GM18498 (cell line): ENCODE results near the gene DHCR7.
A peak's percentile ranks its signal among the peaks of the same experiment; 100 is the strongest.

Experiments
- ATAC-seq: cut with Tn5 transposase; IDR thresholded peaks from one replicate; pipeline ENCODE4 v1.9.1; 2021; ENCODE audit warnings: mild to moderate bottlenecking, moderate library complexity; ENCODE audit not compliant: unreplicated experiment

DHCR7 gene

DNA sequence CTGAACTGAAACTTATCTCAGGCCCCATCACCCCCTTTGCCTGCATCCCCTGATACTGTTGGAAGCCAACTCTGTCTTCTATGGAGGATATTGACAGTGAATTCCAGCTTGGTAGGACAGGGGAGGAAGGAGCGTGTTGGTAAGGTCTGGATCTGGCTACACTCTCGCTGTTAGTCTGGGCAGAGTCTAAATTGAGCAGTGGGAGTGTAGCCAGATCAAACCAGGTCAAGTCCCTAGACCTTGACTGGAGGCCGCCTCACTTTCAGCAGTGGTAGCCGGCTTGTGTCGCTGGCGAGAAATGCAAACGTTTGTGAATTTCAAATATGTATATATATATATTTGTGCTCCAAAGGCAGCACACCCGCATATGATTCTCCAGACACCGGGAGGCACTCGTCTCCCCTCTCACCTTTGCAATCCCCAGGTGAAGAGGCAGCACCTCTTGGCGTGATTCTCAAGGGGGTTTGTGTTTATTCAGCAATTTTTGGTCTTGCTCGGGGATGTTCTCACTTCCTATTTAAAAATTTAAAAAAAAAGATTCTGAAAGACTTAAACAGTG lies 26.7 kb downstream of the DHCR7 start:
- ATAC-seq, result no peak

DNA sequence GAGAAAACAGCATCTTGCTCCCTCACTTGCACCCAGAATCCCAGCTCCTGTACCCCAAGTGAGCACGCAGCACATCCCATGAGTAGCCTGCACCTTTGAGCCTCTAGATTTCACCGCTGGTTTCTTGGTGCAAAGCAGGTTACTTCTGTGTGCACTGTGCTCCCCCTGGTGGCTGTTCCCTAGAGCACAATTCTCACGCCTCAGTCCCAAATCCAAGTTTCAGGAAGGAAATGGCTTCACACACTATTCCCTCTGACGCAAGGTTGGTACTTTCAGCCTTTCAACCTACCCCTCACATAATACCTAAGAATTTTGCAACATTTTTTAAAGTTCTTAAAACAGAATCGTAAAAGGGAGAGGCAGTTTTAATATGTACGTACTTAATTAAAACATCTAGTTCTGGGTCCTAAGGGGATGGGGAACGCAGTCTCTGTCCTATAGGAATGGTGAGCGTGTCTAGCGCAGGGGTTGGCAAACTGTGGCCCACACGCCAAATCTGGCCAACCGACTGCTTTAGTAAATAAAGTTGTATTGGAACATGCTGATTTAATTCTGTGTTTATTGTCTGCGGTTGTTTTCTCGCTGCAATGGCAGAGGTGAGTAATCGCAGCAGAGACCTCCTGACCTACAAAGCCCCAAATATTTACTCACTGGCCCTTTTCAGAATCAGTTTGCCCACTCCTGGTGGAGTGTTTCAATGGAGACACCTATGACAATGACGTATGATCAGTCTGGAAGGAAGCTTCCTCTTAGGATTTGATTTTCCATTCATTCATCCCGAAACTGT lies 27.5 kb downstream of the DHCR7 start:
- no peak for ATAC-seq

DNA sequence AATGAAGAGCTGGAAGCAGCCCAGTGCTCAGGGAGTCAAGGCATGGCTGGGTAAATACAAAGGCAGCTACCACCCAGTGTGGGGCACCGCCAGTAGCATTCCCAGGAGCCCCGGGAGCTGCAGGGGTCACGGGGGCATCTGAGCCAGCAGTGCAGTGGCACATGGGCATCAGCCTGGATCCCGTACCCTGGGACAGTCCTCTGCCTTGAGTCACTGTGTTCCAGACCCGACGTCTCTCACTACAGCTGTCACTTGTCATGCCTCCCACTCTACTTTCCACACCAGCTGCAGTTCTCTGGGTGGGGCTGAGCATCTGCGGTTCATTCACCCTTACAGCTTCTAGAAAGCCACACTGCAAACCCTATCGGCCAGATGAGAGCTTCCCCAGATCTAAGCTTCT lies 29.6 kb downstream of the DHCR7 start:
- ATAC-seq, result peak; percentile 84

DNA sequence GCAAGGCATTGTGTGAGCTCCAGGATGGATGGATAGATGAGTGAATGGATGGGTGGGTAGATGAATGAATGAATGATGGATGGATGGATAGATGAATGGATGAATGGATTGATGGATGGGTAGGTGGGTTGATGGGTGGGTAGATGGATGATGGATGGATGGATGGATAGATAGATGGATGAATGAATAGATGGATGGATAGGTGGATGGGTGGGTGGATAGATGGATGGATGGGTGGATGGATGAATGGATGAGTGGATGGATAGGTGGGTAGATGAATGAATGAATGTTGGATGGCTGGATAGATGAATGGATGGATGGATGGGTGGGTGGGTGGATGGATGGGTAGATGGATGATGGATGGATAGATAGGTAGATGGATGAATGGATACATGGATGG lies 33.5 kb downstream of the DHCR7 start:
- ATAC-seq, result no peak

DNA sequence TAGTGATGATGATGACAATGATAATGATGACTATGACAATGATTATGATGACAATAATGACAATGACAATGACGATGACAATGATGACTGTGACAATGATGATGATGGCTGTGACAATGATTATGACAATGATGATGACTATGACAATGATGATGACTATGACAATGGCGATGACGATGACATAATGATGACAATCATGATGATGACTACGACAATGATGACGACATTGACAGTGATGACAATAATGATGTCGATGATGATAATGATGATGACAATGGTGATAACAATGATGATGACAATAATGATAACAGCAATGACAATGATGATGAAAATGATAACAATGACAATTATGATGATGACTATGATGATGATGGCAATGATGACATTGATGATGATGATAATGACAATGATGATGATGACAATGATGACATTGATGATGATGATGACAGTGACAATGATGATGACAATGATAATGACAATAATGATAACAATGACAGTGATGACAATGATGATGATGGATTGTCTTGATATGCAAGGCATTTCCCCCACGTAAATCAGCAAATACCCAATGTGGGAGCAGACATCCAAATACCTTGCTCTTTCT lies 37.7 kb downstream of the DHCR7 start:
- no peak for ATAC-seq

DNA sequence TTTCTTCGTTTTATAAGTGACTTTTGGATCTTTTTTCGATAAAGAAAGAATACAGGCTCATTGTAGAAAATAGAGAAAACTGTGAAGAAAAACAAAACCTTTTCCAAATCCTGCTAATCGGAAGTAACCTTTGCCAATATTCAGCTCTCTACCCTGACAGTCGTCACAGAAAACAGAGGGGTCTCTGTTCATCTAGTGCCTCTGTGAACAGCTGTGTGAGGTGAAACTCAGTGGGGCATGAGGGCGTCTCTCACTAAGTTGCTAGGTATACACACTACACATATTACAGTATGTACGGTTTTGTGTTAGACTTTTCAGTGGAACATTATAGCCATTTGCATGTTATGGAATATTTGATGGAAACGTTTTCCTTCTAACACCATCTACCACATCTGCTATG lies 39.4 kb downstream of the DHCR7 start:
- ATAC-seq, result no peak

DNA sequence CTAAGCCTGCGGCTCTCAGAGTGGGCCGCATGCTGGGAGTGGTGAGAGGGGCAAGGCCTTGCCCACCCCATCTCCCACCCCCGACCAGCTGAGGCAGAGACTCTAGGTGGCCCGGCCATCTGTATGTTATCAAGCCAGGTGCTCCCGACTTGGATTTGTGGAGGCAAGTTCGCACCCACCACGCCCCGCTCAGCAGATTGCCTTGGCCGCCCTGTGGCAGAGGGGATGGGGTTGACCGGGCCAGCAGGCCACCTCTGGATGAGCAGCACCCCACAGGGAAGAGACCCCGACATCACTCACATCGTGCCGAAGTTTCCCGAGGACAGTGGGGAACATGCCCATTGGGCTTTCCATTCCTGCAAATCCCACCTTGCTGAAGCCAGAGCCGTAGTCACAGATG lies 40.8 kb downstream of the DHCR7 start:
- ATAC-seq, result no peak

DNA sequence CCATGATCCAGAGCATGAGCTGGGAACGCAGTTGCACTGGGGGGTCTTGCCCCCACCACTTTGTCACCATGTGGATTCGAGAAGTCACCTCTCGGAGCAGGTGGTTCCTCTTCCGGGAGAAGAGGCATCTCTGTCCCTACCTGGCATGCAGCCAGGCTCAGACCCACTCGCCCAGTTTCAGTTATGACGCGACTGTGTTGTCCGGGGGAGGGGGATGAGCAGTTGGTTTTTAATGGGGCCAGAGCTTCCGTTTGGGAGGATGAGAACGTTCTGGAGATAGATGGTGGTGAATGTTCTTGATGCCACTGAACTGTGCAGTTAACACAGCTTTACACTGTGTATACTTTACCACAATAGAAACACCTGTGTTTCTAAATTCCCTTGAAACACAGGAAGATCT lies 41.5 kb downstream of the DHCR7 start:
- ATAC-seq, result no peak

DNA sequence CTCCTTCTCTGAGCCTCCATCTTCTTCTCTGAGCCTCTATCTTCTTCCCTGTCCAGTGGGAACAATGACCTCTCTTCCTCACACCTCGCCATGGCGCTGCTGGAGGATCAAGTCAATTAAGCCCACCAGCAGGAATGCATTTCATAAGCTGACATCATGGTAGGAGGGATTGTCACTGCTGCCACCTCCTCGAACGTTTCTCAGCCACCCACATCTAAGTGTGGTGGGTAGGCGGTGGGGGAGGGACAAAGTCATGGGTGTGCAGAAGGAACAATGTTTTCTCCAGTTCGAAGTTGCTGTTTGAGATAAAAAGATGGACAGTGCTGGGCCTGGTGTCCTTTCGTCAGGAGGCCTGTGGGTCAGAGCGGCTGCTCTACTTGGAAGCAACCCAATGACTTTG lies 44.0 kb downstream of the DHCR7 start:
- ATAC-seq, result no peak

DNA sequence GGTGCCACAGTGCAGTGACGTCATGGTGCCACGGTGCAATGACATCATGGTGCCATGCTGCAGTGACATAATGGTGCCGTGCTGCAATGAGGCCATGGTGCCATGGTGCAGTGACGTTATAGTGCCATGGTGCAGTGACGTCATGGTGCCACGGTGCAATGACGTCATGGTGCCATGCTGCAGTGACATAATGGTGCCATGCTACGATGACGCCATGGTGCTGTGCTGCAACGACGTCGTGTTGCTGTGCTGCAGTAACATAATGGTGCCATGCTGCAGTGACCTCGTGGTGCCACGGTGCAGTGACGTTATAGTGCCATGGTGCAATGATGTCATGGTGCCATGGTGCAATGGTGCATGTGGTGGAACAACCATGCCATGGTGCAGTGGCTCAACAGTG lies 45.3 kb downstream of the DHCR7 start:
- no peak for ATAC-seq

DNA sequence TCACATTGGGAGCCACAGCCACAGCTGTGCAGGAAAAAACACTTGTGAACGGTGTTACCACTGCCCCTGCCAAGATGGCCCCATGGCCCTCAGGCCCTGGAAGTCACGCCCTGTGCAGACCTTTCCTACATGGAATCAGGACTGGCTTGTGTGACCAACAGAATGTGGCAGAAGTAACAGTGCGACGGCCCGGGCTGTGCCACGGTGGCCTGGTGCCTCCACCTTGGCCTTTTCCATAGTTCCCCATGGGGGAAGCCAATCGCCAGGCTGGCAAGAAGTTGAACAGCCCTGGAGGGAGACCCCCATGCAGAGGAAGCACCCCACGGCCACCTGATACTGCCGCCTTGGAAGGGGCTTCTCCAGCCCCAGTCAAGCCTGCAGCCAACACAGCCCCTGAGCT lies 48.0 kb downstream of the DHCR7 start:
- no peak for ATAC-seq

DNA sequence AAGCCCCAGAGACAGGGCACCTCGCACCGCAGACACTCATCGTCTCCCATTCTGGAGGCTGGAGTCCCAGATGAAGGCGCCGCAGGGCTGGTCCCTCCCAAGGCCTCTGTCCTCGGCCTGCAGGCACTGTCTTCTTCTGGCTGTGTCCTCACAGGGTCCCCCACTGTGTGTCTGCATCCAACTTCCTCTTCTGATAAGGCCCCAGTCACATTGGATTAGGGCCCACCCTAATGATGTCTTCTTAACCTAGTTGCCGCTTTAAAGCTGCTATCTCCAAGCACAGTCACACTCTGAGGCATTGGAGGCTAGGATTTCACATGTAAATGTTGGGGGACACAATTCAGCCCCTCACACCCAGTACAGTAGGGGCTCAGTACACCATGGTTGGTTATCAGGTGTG lies 48.9 kb downstream of the DHCR7 start:
- no peak for ATAC-seq

DNA sequence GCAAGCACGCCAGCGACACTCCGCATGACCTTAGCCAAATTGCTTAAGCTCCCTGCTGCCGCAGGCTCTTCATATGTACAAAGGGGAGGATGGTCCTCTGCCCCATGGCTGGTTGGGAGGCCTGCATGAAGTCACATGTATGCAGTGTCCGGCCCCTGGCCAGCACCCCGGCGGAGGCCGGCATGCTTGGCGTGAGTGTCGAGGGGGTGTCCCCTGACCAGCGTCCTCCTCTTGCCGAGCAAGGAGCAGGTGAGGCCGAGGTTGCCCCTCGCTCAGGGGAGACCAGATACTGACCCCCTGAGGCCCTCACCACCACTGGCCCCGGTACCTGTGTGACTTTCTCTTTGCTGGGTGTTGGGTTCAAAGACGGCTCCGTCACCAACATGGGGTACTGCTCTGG lies 50.2 kb downstream of the DHCR7 start:
- no peak for ATAC-seq

DNA sequence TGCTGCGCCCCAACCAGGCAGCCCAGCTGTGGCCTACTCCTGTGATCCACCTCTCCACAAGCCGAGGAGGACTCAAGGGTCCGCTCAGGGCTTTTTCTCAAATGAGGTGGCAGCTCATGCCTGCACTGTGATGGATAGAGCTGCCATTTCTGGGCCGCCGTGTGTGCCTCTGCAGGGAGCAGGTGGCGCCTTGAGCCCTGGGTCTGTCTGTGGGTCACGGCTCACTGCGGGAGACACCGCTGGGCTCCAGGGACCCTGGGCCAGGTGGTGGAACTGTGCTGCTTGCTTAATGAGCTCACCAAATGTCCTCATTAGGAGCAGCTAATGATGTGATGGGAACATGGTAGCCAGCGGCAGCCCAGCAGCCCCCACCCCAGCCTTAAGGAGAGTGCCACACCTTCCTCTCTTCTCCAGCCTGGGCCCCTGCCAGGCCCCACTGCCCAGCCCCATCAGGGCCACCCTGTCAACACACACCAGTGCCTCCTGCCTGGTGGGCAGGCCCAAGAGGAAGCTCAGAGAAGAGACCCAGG lies 50.8 kb downstream of the DHCR7 start:
- no peak for ATAC-seq

DNA sequence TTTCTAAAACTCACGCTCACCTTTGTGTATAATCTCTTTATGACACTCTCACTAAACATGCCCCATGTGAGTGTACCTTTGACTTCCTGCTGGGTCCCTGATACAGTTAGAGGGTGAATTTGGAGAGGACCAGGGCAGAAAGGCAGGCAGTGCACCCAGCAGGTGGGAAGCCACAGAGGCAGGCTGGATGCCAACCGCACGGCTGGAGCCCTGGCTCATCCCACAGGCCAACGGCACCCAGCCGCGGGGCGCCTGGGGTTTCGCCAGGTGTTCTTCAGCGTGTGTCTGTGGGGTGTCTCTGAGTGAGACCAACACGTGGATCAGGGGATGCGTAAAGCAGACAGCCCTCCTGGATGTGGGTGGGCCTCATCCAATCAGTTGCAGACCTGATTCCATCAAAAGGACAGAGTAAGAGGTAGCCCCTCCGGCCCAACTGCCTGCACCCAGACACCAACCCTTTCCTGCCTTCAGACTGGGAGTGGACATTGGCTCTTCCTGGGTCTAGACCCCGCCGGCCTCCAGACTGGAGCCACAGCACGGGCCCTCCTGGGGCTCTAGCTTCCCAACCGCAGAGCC lies 51.6 kb downstream of the DHCR7 start:
- ATAC-seq, result no peak

DNA sequence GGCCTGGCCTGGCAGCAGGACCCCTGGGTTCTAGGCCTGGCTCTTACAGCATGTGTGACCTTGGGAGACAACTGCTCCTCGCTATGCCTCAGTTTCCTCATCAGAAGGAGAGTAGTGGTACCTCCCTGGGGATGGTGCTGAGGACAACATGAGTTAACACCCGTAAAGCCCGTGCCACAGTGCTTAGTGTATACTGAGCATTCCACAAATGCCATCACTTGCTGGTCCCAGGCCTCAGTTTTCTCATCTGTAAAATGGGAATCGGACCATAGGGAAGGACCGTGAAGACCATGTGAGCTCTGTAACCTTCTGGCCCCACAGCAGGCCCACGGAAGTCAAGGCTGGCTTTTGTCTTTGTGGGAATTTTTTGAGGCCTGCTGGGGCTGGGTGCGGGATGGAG lies 52.4 kb downstream of the DHCR7 start:
- no peak for ATAC-seq

DNA sequence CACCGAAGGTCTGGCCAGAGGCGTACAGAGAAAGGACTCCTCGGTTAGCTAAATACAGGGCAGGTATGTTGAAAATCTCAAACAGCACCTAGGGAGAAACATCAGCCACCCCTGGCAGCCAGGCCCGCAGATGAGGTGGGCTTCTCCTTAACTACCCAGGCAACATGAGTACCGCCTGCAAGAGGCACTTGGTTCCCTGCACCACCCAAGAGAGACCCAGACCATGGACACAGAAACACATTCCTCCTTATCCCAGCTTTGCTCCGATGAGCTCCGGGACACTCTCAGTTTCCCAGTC lies 53.0 kb downstream of the DHCR7 start:
- ATAC-seq, result no peak

DNA sequence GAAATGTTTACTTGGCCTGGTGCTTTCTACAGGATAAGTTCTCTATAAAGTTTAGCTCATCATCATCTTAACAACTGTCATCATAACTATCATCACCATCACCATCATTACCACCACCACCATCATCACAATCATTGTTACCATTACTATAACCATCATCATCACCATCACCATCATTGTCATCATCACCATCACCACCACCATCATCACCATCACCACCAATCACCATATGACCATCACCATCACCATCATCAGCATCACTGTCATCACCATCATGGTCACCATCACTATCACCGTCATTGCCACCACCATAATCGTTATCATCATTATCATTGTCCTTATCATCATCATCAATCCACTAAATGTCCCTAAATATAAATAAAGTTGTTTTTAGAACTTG lies 54.9 kb downstream of the DHCR7 start:
- no peak for ATAC-seq

DNA sequence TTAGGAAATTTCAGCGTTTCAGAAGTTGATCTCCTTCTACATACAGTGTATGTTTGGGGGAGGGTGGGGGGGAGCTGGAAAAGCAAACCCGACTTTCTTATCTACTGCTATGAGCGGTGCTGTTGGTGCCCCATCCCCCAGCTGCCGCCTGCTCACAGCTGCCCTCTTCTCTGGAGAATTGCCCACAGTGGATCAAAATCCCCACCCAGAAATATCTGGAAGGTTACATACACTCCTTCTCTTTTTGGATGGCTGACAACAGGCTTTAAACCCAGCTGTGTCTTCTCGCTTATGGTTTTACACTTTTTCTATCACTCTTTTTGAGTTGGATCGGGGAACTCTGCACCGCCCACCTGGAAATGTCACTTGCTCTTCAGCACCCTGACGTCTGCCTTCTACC lies 56.4 kb downstream of the DHCR7 start:
- no peak for ATAC-seq

DNA sequence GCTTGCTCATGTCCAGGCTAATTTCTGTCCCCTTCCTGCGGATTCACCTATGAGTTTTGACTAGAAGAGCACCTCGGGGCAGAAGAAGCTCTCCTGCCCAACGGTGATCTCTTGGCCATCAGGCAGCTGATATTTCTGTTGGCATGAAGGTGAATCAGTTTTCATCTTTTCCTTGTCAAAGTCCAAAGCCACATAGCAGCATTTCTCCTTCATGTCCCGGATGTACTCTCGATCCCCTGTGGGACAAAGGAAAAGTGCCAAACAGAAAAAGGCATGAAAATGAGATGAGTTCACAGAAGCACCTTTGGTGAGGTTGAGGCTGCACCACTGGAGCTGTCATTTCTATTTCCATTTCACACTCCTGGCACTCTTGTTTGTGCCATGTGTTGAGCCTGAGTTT lies 56.8 kb downstream of the DHCR7 start:
- no peak for ATAC-seq

DNA sequence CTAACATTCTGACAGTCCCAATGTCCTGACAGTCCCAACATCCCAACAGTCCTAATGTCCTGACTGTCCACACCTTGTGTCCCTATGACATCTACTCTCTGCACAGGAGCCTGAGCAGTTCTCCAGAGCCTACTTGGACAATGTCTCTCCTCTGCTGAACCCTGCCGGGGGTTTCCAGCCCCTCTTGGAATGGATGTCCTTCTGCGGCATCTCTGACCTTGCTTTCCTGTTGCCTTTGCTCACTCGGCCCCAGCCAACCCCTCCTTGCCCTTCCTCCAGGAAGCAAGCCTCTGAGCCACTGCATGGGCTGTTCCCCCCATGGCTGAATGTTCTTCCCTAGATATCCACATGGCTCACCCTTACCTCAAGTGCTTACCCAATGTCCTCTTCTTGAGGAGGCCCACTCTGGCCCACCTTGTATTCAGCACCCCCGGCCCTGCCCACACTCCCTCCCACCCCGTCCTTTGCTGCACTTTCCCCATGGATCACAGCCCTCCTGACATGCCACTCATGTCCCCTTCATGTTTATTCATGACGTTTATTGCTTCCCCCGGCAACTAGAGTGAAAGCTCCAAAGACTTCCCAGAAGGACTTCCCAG lies 59.5 kb downstream of the DHCR7 start:
- ATAC-seq, result no peak
